HCT116 (cell line): ENCODE data around the gene TMIE. TPM values are rescaled to one million over a fixed set of nuclear protein-coding genes. Genes with fewer than 3 reads are reported as not detected.

Source experiments
- ATAC-seq: fragments of 200-7000 bp; cut with Tn5 transposase; 2 replicates; pipeline ENCODE4 v1.9.1; 2020; ENCODE audit warnings: mild to moderate bottlenecking, moderate library complexity
- BruUV-seq: library from RNA; stranded (reverse); fragments of 400-500 nt; replicated peaks from 2 replicates; lab custom pipeline; 2021; lab: Mats Ljungman, UMichigan
- CTCF ChIA-PET: fragments of 300-600 bp; sonication (Branson Sonifier 250); formaldehyde crosslinking; loops from one replicate; lab custom pipeline; 2021; ENCODE audit warnings: antibody characterized with exemption; lab: Charles Lee
- POLR2A ChIA-PET: fragments of 300-600, 350-600 bp; sonication (Branson Sonifier 250); formaldehyde crosslinking; loops from one replicate; lab custom pipeline; 2021; ENCODE audit warnings: antibody characterized with exemption; lab: Charles Lee
- RAD21 ChIA-PET, 2 experiments: fragments of 300-600 bp; sonication (Branson Sonifier 250); formaldehyde crosslinking; loops; one replicate each; lab custom pipeline; 2023; ENCODE audit warnings: low total read pairs in 2 of 2; ENCODE audit not compliant: uncharacterized antibody in 2 of 2, unreplicated experiment in 2 of 2, low non-redundant PET in 1 of 2; lab: Charles Lee
- DNase-seq: peaks from one replicate; pipeline ENCODE4 v3.0.0-alpha.2; 2010; ENCODE audit warnings: low read depth, low spot score
- H2AFZ ChIP-seq: fragments of 200-600 bp; shearing (Covaris generic), sonication (generic); 2 replicates; pipeline ENCODE4 v1.6.1; 2017; ENCODE audit warnings: low read depth, mixed run types, mixed read lengths, antibody characterized with exemption, low read length; ENCODE audit not compliant: poor library complexity, severe bottlenecking
- H3K27ac ChIP-seq: 2 replicates; pipeline ENCODE4 v1.5.1; 2012; ENCODE audit warnings: low read depth, low read length
- H3K27me3 ChIP-seq: fragments of 200-600 bp; sonication (generic); 2 replicates; pipeline ENCODE4 v1.6.1; 2016; ENCODE audit warnings: mixed run types, low read length, mixed read lengths; ENCODE audit not compliant: insufficient read depth
- H3K36me3 ChIP-seq, 2 experiments: fragments of 200-500 bp in 1 of 2; fragments of 200-600 bp in 1 of 2; sonication (Bioruptor generic) in 1 of 2; sonication (generic) in 1 of 2; 2 replicates each; pipeline versions ENCODE4 v1.5.1 to v1.6.1; 2014 to 2016; ENCODE audit warnings: low read length in 2 of 2, inconsistent platforms in 1 of 2, mixed read lengths in 1 of 2, mixed run types in 1 of 2; ENCODE audit not compliant: insufficient read depth in 2 of 2, control insufficient read depth in 1 of 2
- H3K4me1 ChIP-seq, 2 experiments: fragments of 200-600 bp in 1 of 2; sonication (generic) in 1 of 2; 2 replicates each; pipeline versions ENCODE4 v1.5.1 to v1.6.1; 2012 to 2017; ENCODE audit warnings: low read length in 2 of 2, inconsistent platforms in 1 of 2, mild to moderate bottlenecking in 1 of 2, mixed read lengths in 1 of 2, mixed run types in 1 of 2, moderate library complexity in 1 of 2; ENCODE audit not compliant: insufficient read depth in 2 of 2, control insufficient read depth in 1 of 2
- H3K4me2 ChIP-seq: fragments of 200-600 bp; sonication (generic); 2 replicates; pipeline ENCODE4 v1.6.1; 2017; ENCODE audit warnings: mixed run types, low read length, mixed read lengths
- H3K4me3 ChIP-seq, 2 experiments: fragments of 200-600 bp in 1 of 2; sonication (generic) in 1 of 2; replicated peaks in 1 of 2; 2 replicates each; pipeline ENCODE4 v1.5.1; 2011 to 2016; ENCODE audit warnings: low read length in 2 of 2, control low read depth in 1 of 2, low read depth in 1 of 2, mild to moderate bottlenecking in 1 of 2, mixed read lengths in 1 of 2, mixed run types in 1 of 2
- H3K79me2 ChIP-seq: fragments of 200-600 bp; sonication (generic); 2 replicates; pipeline ENCODE4 v1.6.1; 2017; ENCODE audit warnings: mild to moderate bottlenecking, mixed run types, low read length, moderate library complexity, mixed read lengths; ENCODE audit not compliant: insufficient read depth
- H3K9ac ChIP-seq: fragments of 200-600 bp; sonication (generic); 2 replicates; pipeline ENCODE4 v1.6.1; 2016; ENCODE audit warnings: low read length, mixed read lengths
- H3K9me2 ChIP-seq: fragments of 200-600 bp; sonication (generic), shearing (Covaris generic); 2 replicates; pipeline ENCODE4 v1.6.1; 2017; ENCODE audit warnings: mixed run types, mild to moderate bottlenecking, moderate library complexity; ENCODE audit not compliant: insufficient read depth
- H3K9me3 ChIP-seq, 2 experiments: fragments of 200-500 bp in 1 of 2; fragments of 200-600 bp in 1 of 2; sonication (Bioruptor generic) in 1 of 2; sonication (generic) in 1 of 2; 2 replicates each; pipeline ENCODE4 v1.6.1; 2014 to 2017; ENCODE audit warnings: low read length in 2 of 2, mixed read lengths in 2 of 2, inconsistent platforms in 1 of 2, low read depth in 1 of 2, mild to moderate bottlenecking in 1 of 2, mixed run types in 1 of 2, moderate library complexity in 1 of 2; ENCODE audit not compliant: control insufficient read depth in 1 of 2, insufficient read depth in 1 of 2
- H4K20me1 ChIP-seq: fragments of 200-600 bp; sonication (generic), shearing (Covaris generic); 2 replicates; pipeline ENCODE4 v1.6.1; 2017; ENCODE audit warnings: mixed run types, mild to moderate bottlenecking, moderate library complexity; ENCODE audit not compliant: insufficient read depth
- MAX ChIP-seq: IDR thresholded peaks from 2 replicates; pipeline ENCODE4 v1.6.1; 2012
- POLR2AphosphoS5 ChIP-seq: IDR thresholded peaks from 2 replicates; pipeline ENCODE4 v1.6.1; 2011; ENCODE audit warnings: mild to moderate bottlenecking, low read depth, low read length, moderate library complexity
- SRF ChIP-seq: IDR thresholded peaks from 2 replicates; pipeline ENCODE4 v1.6.1; 2012; ENCODE audit warnings: low read depth
- ZNF274 ChIP-seq: fragments of 200-500 bp; sonication (Bioruptor generic); IDR thresholded peaks from 2 replicates; pipeline ENCODE4 v1.6.1; 2014; ENCODE audit warnings: mild to moderate bottlenecking, low read depth, low read length, inconsistent platforms
- intact Hi-C: fragments of 100-400 bp; cut with micrococcal nuclease; formaldehyde crosslinking; loops from 2 replicates; pipeline ENCODE4 v1.10.0; 2022
- total RNA-seq: library from RNA; stranded (reverse); gene quantifications from one replicate; pipeline ENCODE4 v1.2.1, GENCODE V29; 2021; ENCODE audit not compliant: unreplicated experiment
- TF ChIP-seq, protein P1 (sequence below), 3 experiments: fragments of 200-600 bp in 1 of 3; sonication (generic) in 1 of 3; IDR thresholded peaks in 2 of 3; conservative IDR thresholded peaks in 1 of 3; 2 replicates each; pipeline ENCODE4 v1.5.1; 2012 to 2017; ENCODE audit warnings: low read depth in 2 of 3, low read length in 2 of 3, antibody characterized with exemption in 1 of 3, borderline replicate concordance in 1 of 3, control low read depth in 1 of 3, mild to moderate bottlenecking in 1 of 3, mixed read lengths in 1 of 3, mixed run types in 1 of 3, moderate library complexity in 1 of 3; ENCODE audit not compliant: insufficient read depth in 1 of 3
- TF ChIP-seq, protein P2 (sequence below): IDR thresholded peaks from 2 replicates; pipeline ENCODE4 v1.6.1; 2011; ENCODE audit warnings: mild to moderate bottlenecking, low read length, moderate library complexity; ENCODE audit not compliant: insufficient replicate concordance; ENCODE audit errors: extremely low read depth

Gene TMIE
- total RNA-seq, 1 experiment from 2014 or later, result 0.74 TPM

DNA sequence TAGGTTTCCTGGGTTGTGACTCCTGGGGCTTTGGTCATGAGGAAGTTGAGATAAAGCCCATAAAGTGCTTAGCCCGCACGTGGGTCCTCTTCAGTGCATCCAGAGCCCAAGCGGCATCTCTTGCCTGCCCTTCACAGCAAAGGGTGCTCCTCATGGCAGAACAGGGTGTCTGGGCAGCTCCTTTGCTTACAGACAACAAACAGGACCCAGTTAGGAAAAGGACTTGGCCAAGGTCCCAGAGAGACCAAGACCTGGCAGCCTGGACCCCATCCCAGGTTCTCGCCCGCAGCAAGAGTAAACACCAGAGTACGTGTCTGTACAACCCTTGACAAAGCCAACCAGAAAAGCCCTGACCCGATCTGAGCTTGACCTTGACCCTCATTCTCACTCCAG lies 34.7 kb upstream of the TMIE start:
- intact Hi-C loops, result no loop called here
- H3K9me3 ChIP-seq, result no peaks in the 10 kb centered on the region
- no peaks in the 10 kb centered on the region for H4K20me1 ChIP-seq
- no peaks in the 10 kb centered on the region for H3K27me3 ChIP-seq
- ChIA-PET RAD21 (no interaction called here), POLR2A (no interaction called here), CTCF (interaction anchor here (0.9 kb wide), 1 partner anchor 27 kb away, joined by 3 read pairs; the partner anchor contains the start of gene ALS2CL)
- H3K79me2 ChIP-seq, result no peaks in the 10 kb centered on the region
- H2AFZ ChIP-seq, result no peak overlapping the region
- no peaks in the 10 kb centered on the region; a peak in 1 of 4 replicates for H3K4me1 ChIP-seq
- ATAC-seq (no peak), DNase-seq (no peak)
- no peak overlapping the region for H3K4me3 ChIP-seq
- no peak overlapping the region for H3K9ac ChIP-seq
- no TSS peak for BruUV-seq
- no peak overlapping the region for H3K27ac ChIP-seq
- no peaks in the 10 kb centered on the region for H3K9me2 ChIP-seq
- no peak overlapping the region for H3K4me2 ChIP-seq
- no peak for TF ChIP-seq ZNF274
- TF ChIP-seq SRF, result no peak
- TF ChIP-seq, protein P1, sequence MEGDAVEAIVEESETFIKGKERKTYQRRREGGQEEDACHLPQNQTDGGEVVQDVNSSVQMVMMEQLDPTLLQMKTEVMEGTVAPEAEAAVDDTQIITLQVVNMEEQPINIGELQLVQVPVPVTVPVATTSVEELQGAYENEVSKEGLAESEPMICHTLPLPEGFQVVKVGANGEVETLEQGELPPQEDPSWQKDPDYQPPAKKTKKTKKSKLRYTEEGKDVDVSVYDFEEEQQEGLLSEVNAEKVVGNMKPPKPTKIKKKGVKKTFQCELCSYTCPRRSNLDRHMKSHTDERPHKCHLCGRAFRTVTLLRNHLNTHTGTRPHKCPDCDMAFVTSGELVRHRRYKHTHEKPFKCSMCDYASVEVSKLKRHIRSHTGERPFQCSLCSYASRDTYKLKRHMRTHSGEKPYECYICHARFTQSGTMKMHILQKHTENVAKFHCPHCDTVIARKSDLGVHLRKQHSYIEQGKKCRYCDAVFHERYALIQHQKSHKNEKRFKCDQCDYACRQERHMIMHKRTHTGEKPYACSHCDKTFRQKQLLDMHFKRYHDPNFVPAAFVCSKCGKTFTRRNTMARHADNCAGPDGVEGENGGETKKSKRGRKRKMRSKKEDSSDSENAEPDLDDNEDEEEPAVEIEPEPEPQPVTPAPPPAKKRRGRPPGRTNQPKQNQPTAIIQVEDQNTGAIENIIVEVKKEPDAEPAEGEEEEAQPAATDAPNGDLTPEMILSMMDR (IDR thresholded peaks at IDR 0.05 in 2 of 3, conservative IDR thresholded peaks at IDR 0.05 in 1 of 3; ENCODE audit: borderline replicate concordance in 1 of 3, insufficient read depth in 1 of 3, low read depth in 2 of 3, low read length in 2 of 3), result no peak
- TF ChIP-seq, protein P2, sequence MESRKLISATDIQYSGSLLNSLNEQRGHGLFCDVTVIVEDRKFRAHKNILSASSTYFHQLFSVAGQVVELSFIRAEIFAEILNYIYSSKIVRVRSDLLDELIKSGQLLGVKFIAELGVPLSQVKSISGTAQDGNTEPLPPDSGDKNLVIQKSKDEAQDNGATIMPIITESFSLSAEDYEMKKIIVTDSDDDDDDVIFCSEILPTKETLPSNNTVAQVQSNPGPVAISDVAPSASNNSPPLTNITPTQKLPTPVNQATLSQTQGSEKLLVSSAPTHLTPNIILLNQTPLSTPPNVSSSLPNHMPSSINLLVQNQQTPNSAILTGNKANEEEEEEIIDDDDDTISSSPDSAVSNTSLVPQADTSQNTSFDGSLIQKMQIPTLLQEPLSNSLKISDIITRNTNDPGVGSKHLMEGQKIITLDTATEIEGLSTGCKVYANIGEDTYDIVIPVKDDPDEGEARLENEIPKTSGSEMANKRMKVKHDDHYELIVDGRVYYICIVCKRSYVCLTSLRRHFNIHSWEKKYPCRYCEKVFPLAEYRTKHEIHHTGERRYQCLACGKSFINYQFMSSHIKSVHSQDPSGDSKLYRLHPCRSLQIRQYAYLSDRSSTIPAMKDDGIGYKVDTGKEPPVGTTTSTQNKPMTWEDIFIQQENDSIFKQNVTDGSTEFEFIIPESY, result no peak
- TF ChIP-seq MAX, result no peak
- no peak for TF ChIP-seq POLR2AphosphoS5
- no peaks in the 10 kb centered on the region for H3K36me3 ChIP-seq
